ENCODE results near the gene SPRED2. TPM values are rescaled to one million over a fixed set of nuclear protein-coding genes. Genes with fewer than 3 reads are reported as not detected.

Gene SPRED2
- polyA plus RNA-seq, 1 donor from 2014 or later, result 5.3 TPM

DNA sequence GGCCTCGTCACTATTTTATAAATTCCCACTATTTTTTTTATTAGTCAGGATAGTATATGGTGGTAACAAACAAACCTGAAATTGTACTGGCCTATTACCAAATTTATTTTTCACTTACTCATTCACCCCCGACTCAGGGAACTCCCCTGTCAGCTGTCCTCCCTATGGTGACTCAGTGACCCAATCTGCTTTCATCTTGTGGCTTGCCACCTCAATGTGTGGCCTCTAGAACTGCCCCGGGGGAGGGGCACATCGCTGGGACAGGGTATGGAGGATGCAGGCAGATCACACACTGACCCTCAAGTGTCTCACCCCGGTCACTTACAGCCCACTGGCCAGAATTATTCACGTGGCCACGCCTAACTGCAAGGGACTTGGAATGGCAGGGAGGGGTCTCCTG is 133.2 kb downstream of the SPRED2 start:
- Histone ChIP-seq H2AFZ (ENCODE audit: low read depth, low read length) (no peak overlapping the region), H3K27ac (ENCODE audit: low read length) (no peak overlapping the region)

DNA sequence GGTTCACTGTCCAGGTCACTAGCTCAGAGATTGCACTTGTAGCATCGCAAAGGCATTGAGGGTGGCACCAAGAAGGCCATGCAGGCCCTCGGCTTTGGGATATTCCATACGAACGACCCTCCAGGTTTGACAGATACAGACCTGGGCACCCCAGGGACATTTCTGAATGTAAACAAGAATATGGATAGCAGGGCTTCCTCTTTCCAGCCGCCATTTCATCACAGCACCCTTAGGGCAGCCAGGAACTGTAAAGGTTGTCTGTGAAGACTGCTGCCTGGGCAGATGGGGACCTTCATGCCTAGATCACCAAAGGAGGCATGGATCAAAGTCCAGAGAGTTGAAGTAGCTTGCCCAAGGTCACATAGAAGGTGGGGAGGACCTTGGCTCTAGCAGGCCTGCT is 134.3 kb downstream of the SPRED2 start:
- H3K9me3 ChIP-seq (ENCODE audit: low read length), result no peaks in the 10 kb centered on the region
- H3F3A ChIP-seq (ENCODE audit: insufficient read depth, low read length, poor library complexity, severe bottlenecking), result no peaks in the 10 kb centered on the region
- H3K4me3 ChIP-seq (ENCODE audit: low read length), result no peak overlapping the region
- H3K79me2 ChIP-seq (replicated peaks; ENCODE audit: insufficient read depth, low read length), result no peaks in the 10 kb centered on the region
- no peaks in the 10 kb centered on the region for H4K20me1 ChIP-seq (ENCODE audit: insufficient read depth)
- no peaks in the 10 kb centered on the region for H3K9me2 ChIP-seq (ENCODE audit: insufficient read depth, low read length)
- H3K9ac ChIP-seq (ENCODE audit: low read length), result no peak overlapping the region
- no peak overlapping the region for H3K4me2 ChIP-seq (ENCODE audit: low read length)
- H3K36me3 ChIP-seq (ENCODE audit: insufficient read depth, low read length), result no peaks in the 10 kb centered on the region
- no peak overlapping the region for H2AFZ ChIP-seq (ENCODE audit: low read depth, low read length)
- H3K27ac ChIP-seq (ENCODE audit: low read length), result no peak overlapping the region
- no peaks in the 10 kb centered on the region for H3K27me3 ChIP-seq (ENCODE audit: insufficient read depth, low read depth, low read length)
- no peak for TF ChIP-seq POLR2AphosphoS5 (IDR thresholded peaks at IDR 0.05)
- TF ChIP-seq EZH2 (IDR thresholded peaks at IDR 0.05; ENCODE audit: borderline replicate concordance, insufficient read depth, low read length, poor library complexity, severe bottlenecking), result no peak
- TF ChIP-seq SMC3 (conservative IDR thresholded peaks at IDR 0.05; ENCODE audit: poor library complexity), result no peak
- no peak for TF ChIP-seq TAF1 (IDR thresholded peaks at IDR 0.05; ENCODE audit: low read depth)
- TF ChIP-seq EP300 (conservative IDR thresholded peaks at IDR 0.05; ENCODE audit: poor library complexity, severe bottlenecking), result no peak
- no peak for TF ChIP-seq MXI1 (conservative IDR thresholded peaks at IDR 0.05; ENCODE audit: poor library complexity, severe bottlenecking)
- no peak for TF ChIP-seq REST (IDR thresholded peaks at IDR 0.05; ENCODE audit: borderline replicate concordance)
- TF ChIP-seq RAD21 (conservative IDR thresholded peaks at IDR 0.05), result no peak

More for the DNA sequence above, 133.2 kb downstream of the SPRED2 start:
- Histone ChIP-seq H3F3A (ENCODE audit: insufficient read depth, low read length, poor library complexity, severe bottlenecking) (no peaks in the 10 kb centered on the region), H3K36me3 (ENCODE audit: insufficient read depth, low read length) (no peaks in the 10 kb centered on the region), H3K27me3 (ENCODE audit: insufficient read depth, low read depth, low read length) (no peaks in the 10 kb centered on the region), H3K9me3 (ENCODE audit: low read length) (no peaks in the 10 kb centered on the region), H3K9me2 (ENCODE audit: insufficient read depth, low read length) (no peaks in the 10 kb centered on the region), H3K79me2 (replicated peaks; ENCODE audit: insufficient read depth, low read length) (no peaks in the 10 kb centered on the region), H3K4me2 (ENCODE audit: low read length) (no peak overlapping the region), H4K20me1 (ENCODE audit: insufficient read depth) (no peaks in the 10 kb centered on the region), H3K4me3 (ENCODE audit: low read length) (no peak overlapping the region), H3K9ac (ENCODE audit: low read length) (no peak overlapping the region)
- TF ChIP-seq REST (IDR thresholded peaks at IDR 0.05; ENCODE audit: borderline replicate concordance) (no peak), POLR2AphosphoS5 (IDR thresholded peaks at IDR 0.05) (no peak), RAD21 (conservative IDR thresholded peaks at IDR 0.05) (no peak), TAF1 (IDR thresholded peaks at IDR 0.05; ENCODE audit: low read depth) (no peak), MXI1 (conservative IDR thresholded peaks at IDR 0.05; ENCODE audit: poor library complexity, severe bottlenecking) (no peak), SMC3 (conservative IDR thresholded peaks at IDR 0.05; ENCODE audit: poor library complexity) (no peak), EP300 (conservative IDR thresholded peaks at IDR 0.05; ENCODE audit: poor library complexity, severe bottlenecking) (no peak), EZH2 (IDR thresholded peaks at IDR 0.05; ENCODE audit: borderline replicate concordance, insufficient read depth, low read length, poor library complexity, severe bottlenecking) (no peak)
- TF ChIP-seq, protein P1, sequence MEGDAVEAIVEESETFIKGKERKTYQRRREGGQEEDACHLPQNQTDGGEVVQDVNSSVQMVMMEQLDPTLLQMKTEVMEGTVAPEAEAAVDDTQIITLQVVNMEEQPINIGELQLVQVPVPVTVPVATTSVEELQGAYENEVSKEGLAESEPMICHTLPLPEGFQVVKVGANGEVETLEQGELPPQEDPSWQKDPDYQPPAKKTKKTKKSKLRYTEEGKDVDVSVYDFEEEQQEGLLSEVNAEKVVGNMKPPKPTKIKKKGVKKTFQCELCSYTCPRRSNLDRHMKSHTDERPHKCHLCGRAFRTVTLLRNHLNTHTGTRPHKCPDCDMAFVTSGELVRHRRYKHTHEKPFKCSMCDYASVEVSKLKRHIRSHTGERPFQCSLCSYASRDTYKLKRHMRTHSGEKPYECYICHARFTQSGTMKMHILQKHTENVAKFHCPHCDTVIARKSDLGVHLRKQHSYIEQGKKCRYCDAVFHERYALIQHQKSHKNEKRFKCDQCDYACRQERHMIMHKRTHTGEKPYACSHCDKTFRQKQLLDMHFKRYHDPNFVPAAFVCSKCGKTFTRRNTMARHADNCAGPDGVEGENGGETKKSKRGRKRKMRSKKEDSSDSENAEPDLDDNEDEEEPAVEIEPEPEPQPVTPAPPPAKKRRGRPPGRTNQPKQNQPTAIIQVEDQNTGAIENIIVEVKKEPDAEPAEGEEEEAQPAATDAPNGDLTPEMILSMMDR (IDR thresholded peaks at IDR 0.05; ENCODE audit: poor library complexity, severe bottlenecking), result no peak
